Subcutaneous adipose tissue (tissue), 4 donors: ENCODE results near the gene EEA1. TPM values are rescaled to one million over a fixed set of nuclear protein-coding genes. Genes with fewer than 3 reads are reported as not detected.

Source experiments
- total RNA-seq, 4 donors: library from RNA; depleted of rRNA; stranded (reverse); fragments of >200 nt; gene quantifications; one replicate each; pipeline ENCODE4 v1.1.0, GENCODE V29; 2016
- TF ChIP-seq, protein P1 (sequence below): fragments of 450-650 bp; IDR thresholded peaks from one replicate; pipeline ENCODE4 v1.5.1; 2016; ENCODE audit warnings: low read depth, mild to moderate bottlenecking, control low read depth, antibody characterized with exemption, moderate library complexity

EEA1 gene
- total RNA-seq, 4 donors from 2014 or later: 43.9 to 59.5 (median 53.9) TPM

DNA sequence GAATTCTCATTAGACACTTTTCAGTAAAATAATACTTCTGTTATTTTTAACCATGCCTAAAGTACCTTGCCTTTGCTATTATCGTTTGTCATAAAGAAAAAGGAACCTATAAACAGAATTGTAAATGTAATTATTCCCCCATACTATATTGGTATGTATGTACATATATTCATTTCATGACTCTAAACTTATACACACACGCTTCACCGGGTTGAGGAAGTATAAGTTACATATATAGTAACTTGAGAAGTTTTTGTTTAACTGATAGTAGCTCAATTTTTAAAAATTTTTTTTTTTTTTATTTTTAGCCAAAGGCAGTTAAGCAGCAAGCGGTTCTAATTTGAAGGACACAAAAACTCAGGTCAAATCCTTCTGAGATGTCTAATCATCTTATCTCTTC, 118.7 kb downstream of the EEA1 start:
- TF ChIP-seq, protein P1, sequence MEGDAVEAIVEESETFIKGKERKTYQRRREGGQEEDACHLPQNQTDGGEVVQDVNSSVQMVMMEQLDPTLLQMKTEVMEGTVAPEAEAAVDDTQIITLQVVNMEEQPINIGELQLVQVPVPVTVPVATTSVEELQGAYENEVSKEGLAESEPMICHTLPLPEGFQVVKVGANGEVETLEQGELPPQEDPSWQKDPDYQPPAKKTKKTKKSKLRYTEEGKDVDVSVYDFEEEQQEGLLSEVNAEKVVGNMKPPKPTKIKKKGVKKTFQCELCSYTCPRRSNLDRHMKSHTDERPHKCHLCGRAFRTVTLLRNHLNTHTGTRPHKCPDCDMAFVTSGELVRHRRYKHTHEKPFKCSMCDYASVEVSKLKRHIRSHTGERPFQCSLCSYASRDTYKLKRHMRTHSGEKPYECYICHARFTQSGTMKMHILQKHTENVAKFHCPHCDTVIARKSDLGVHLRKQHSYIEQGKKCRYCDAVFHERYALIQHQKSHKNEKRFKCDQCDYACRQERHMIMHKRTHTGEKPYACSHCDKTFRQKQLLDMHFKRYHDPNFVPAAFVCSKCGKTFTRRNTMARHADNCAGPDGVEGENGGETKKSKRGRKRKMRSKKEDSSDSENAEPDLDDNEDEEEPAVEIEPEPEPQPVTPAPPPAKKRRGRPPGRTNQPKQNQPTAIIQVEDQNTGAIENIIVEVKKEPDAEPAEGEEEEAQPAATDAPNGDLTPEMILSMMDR: no peak

DNA sequence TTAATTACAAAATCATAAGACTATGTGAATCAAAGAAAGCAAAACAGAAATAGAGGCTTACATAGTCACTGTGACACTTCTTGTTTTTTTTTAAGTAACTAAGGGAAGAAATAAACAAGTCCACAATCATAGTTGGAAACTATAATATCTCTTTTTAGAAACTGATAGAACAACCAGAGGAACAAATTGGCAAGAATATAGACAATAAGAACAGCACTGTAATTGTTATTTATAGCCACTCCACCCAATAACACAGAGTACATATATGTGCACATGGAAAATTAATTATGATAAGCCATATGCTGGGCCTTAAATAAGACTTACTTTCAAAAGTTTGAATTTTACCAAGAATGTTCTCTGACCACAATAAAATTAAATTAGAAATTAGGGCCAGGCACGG, 125.2 kb downstream of the EEA1 start:
- TF ChIP-seq, protein P1: no peak

DNA sequence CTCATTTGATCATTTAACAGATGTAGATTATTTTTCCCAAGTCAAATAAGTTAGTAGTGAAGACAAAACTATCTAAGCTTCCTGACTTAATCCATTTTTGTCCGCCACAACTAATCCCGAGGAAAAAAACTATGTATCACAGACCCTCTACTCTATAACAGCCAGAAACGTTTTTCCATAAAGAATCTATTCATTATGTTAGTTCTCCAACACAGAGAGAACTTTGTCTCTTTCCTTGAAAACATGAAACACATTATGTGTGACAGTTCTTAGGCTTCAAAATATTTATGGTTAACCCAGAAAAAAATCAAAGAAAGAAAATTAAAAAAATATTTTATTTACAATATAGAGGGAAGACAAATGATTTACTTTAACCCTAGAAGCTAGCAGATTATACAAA, 126.2 kb downstream of the EEA1 start:
- TF ChIP-seq, protein P1: no peak

DNA sequence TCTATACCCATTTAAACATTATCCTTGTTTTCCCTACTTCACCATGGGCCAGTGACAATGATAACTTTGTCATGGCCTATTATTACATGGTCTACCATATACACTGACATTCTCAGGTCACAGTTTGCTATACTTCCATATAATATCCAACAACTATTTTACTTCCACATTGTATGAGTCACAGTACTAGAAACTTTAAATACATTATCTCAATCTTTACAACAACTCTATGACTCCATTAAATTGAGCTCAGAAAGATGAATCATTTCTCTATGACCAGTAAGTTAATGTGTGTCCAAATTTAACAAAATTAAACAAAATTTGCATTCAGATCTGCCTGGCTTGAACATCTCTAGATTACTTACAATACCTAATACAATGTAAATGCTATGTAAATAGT, 132.4 kb downstream of the EEA1 start:
- TF ChIP-seq, protein P1: no peak

DNA sequence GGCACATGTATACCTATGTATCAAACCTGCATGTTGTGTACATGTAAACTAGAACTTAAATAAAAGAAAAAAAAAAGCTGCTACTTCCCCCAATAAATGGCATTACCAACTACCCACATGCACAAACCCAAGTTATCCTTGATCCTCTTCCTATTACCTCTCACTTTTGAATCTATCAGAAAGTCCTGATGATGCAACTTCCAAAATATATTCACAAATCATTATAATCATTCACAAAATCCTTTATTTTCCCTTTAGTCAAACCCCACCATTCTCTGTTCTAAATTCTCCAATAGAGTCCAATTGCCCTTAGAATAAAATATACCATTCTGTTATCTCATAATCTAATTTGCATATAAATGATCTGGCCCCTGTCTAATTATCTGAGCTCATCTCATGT, 134.3 kb downstream of the EEA1 start:
- TF ChIP-seq, protein P1: no peak

DNA sequence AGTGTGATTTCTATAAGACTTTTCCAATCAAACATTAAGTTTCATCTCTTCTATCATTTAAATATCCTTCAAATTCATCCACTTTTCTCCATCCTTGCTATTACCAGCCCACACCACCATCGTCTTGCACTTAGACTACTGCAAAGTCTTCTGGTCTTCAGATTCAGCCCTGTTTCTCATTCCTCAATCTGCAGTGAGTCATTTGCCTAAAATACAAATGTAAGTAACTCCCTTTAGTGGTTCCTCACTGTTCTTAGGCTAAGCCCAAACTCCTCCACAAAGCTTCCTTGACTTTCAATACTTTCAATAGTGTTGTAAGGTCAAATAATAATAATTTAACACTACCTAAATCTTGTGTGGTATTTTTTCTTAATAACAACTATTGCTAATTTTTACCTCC, 143.1 kb downstream of the EEA1 start:
- TF ChIP-seq, protein P1: no peak

DNA sequence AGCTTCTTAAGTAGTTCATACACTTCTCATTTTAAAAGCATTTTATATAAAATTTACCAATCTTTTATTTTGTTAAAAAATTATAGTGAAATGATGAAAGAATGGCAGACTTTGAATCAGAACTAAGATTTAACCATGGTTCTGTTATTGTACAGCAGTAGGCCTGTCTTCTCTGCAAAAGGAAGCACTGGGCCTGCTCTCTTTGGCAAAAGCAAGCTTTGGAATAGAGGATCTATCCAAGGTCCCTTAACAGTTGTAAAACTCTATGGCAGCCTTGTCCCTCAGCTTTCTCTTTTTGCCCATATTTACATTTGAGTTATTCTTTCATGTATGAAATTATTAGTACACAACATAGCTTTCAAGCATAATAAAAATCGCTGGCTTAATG, 143.5 kb downstream of the EEA1 start:
- TF ChIP-seq, protein P1: no peak
